Activated CD4-positive, alpha-beta T cell treated with anti-CD3 and anti-CD28 coated beads, Interleukin-2, amount 10 ng/mL, durations not matched to agents 24 days and 14 days (primary cell): ENCODE data around the gene PLCB1. TPM values are rescaled to one million over a fixed set of nuclear protein-coding genes. Genes with fewer than 3 reads are reported as not detected.

Source experiments
- total RNA-seq: library from RNA; stranded (reverse); gene quantifications from 2 replicates; pipeline ENCODE4 v1.2.3, GENCODE V29; 2022

Gene PLCB1
- total RNA-seq, 1 donor from 2014 or later: 1.2 TPM

Other genes starting within 250 kb of the PLCB1 start
- gene HAO1, start 191.8 kb upstream of the PLCB1 start, total RNA-seq: not detected in 2 replicates
- gene TMX4, start 112.5 kb upstream of the PLCB1 start, total RNA-seq: 27.2 and 32.5 TPM in 2 replicates